Measurements from ENCODE around the gene OSBP2.
A peak's percentile ranks its signal among the peaks of the same experiment; 100 is the strongest.

Gene OSBP2

GRCh38 chr22:30694171-30694639 lies 469 bp upstream of the OSBP2 start:
- Histone ChIP-seq H3K36me3 (ENCODE audit: control insufficient read depth, insufficient read depth, low read length) (no peaks in the 10 kb centered on the region), H3K9ac (ENCODE audit: low read length) (peak overlapping the region; percentile 88), H4K8ac (ENCODE audit: low read depth, low read length) (no peak overlapping the region), H4K5ac (ENCODE audit: low read length) (no peak overlapping the region), H2AK5ac (ENCODE audit: low read length) (no peak overlapping the region), H2BK120ac (ENCODE audit: low read depth, low read length) (no peak overlapping the region), H3K23ac (ENCODE audit: low read length) (no peak overlapping the region), H3K27ac (ENCODE audit: low read depth, low read length) (no peak overlapping the region), H3K4me1 (ENCODE audit: control insufficient read depth, low read depth, low read length) (no peaks in the 10 kb centered on the region), H3K18ac (ENCODE audit: low read length) (no peak overlapping the region), H3K4me2 (ENCODE audit: low read length) (peak overlapping the region; percentile 19), H2BK15ac (replicated peaks; ENCODE audit: low read depth) (no peak overlapping the region), H3K79me1 (ENCODE audit: low read length) (no peaks in the 10 kb centered on the region), H3K56ac (ENCODE audit: low read length) (peak overlapping the region; percentile 93), H3K27me3 (ENCODE audit: insufficient read depth, low read length, poor library complexity) (peaks cover 8% of the 10 kb centered on the region), H3K4ac (ENCODE audit: low read depth, low read length) (no peak overlapping the region), H3K4me3 (ENCODE audit: low read length) (peak overlapping the region; percentile 62), H3K79me2 (ENCODE audit: control insufficient read depth, insufficient read depth, low read length) (no peaks in the 10 kb centered on the region), H2BK5ac (ENCODE audit: low read length) (no peak overlapping the region)
- peak; percentile 58 for DNase-seq
- WGBS (ENCODE audit: extremely low coverage, insufficient coverage, low lambda C conversion rate): no CpG with 5 or more reads among the region's 38 CpGs

- H4K5ac ChIP-seq (ENCODE audit: low read length): no peak overlapping the region
- H3K36me3 ChIP-seq (ENCODE audit: control insufficient read depth, insufficient read depth, low read length): no peaks in the 10 kb centered on the region
- no peak overlapping the region for H3K4me3 ChIP-seq (ENCODE audit: low read length)
- H3K56ac ChIP-seq (ENCODE audit: low read length): peak overlapping the region; percentile 84
- no peak overlapping the region for H2BK15ac ChIP-seq (replicated peaks; ENCODE audit: low read depth)
- no peak overlapping the region for H2BK120ac ChIP-seq (ENCODE audit: low read depth, low read length)
- no peak overlapping the region for H2AK5ac ChIP-seq (ENCODE audit: low read length)
- no peaks in the 10 kb centered on the region for H3K79me2 ChIP-seq (ENCODE audit: control insufficient read depth, insufficient read depth, low read length)
- no peak overlapping the region for H3K18ac ChIP-seq (ENCODE audit: low read length)
- WGBS (ENCODE audit: extremely low coverage, insufficient coverage, low lambda C conversion rate): no CpG with 5 or more reads among the region's 15 CpGs
- H3K4me2 ChIP-seq (ENCODE audit: low read length): peak overlapping the region; percentile 98
- H3K23ac ChIP-seq (ENCODE audit: low read length): peak overlapping the region; percentile 37
- no peak overlapping the region for H4K8ac ChIP-seq (ENCODE audit: low read depth, low read length)
- peaks cover 8% of the 10 kb centered on the region for H3K27me3 ChIP-seq (ENCODE audit: insufficient read depth, low read length, poor library complexity)
- no peak for DNase-seq
- H3K4me1 ChIP-seq (ENCODE audit: control insufficient read depth, low read depth, low read length): no peaks in the 10 kb centered on the region
- H3K27ac ChIP-seq (ENCODE audit: low read depth, low read length): no peak overlapping the region
- no peak overlapping the region for H3K4ac ChIP-seq (ENCODE audit: low read depth, low read length)
- peak overlapping the region; percentile 67 for H3K9ac ChIP-seq (ENCODE audit: low read length)
- no peaks in the 10 kb centered on the region for H3K79me1 ChIP-seq (ENCODE audit: low read length)
- no peak overlapping the region for H2BK5ac ChIP-seq (ENCODE audit: low read length)
Measured at GRCh38 chr22:30695351-30695851, 727 bp downstream of the OSBP2 start.

DNA sequence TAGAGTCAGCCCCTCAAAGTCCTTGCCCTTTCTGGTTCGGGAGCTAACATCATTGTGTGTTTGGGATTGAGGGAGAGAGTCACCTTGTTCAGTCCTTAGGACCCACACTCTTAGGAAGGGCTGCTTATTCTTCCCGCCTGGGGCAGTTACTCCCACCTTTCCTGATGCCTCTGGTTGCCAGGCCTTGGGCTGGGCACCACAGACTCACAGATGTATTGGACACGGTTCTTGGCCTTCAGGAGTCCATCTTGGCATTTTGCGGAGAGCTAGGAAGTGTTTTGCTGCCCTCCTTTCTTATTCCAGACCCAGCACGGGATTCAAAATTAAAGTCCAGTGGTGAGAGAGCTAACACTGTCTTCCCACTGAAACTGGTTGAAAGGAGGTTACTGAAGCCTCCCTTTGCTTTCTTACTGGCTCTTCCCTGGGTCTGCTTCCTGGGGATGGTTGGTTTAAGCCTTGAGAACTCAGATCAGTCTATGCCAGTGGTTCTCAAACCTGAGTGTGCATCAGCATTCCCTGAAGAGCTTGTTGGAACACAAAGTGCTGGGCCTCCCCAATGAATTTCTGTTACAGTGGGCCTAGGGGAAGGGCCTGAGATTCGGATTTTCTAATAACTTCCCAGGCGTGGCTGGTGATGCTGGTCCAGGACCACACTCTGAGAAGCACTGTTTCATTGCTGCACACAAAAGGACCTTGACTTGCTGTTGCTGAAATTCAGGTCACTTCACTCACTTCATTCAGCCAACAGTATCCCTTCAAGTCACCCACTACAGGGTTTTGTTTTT lies 1.4 kb downstream of the OSBP2 start:
- H3K23ac ChIP-seq (ENCODE audit: low read length): no peak overlapping the region

DNA sequence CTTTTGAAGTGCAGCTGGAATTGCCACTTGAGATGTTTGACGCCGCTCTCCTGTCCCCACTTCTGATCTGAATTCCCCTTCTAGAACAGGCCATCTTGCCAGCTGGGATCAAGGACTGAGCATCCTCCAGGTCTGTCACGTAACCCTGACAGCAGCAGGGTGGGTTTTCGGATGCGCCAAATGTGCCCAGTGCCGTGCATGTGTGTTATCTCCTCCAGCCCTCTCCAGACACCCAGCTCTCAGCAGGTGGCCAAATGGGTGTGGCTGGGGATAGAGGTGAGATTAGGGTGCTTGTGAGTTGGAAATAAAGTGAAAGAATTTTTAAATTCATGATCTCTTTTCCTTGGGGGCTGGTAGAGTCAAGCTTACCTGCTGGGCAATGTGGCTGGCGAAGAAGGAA lies 3.3 kb downstream of the OSBP2 start:
- H3K56ac ChIP-seq (ENCODE audit: low read length): no peak overlapping the region
- peaks cover 8% of the 10 kb centered on the region for H3K27me3 ChIP-seq (ENCODE audit: insufficient read depth, low read length, poor library complexity)
- H2BK5ac ChIP-seq (ENCODE audit: low read length): no peak overlapping the region
- no peaks in the 10 kb centered on the region for H3K36me3 ChIP-seq (ENCODE audit: control insufficient read depth, insufficient read depth, low read length)
- no peaks in the 10 kb centered on the region for H3K4me1 ChIP-seq (ENCODE audit: control insufficient read depth, low read depth, low read length)
- no peaks in the 10 kb centered on the region for H3K79me2 ChIP-seq (ENCODE audit: control insufficient read depth, insufficient read depth, low read length)
- H3K18ac ChIP-seq (ENCODE audit: low read length): no peak overlapping the region
- H3K79me1 ChIP-seq (ENCODE audit: low read length): no peaks in the 10 kb centered on the region
- no peak overlapping the region for H3K23ac ChIP-seq (ENCODE audit: low read length)
- no peak overlapping the region for H3K4me3 ChIP-seq (ENCODE audit: low read length)
- H3K9ac ChIP-seq (ENCODE audit: low read length): no peak overlapping the region
- H3K4ac ChIP-seq (ENCODE audit: low read depth, low read length): no peak overlapping the region
- H4K8ac ChIP-seq (ENCODE audit: low read depth, low read length): no peak overlapping the region
- no peak overlapping the region for H3K4me2 ChIP-seq (ENCODE audit: low read length)
- H2BK15ac ChIP-seq (replicated peaks; ENCODE audit: low read depth): no peak overlapping the region
- no peak overlapping the region for H4K5ac ChIP-seq (ENCODE audit: low read length)
- no peak overlapping the region for H2AK5ac ChIP-seq (ENCODE audit: low read length)
- no peak for DNase-seq
- no peak overlapping the region for H2BK120ac ChIP-seq (ENCODE audit: low read depth, low read length)
- H3K27ac ChIP-seq (ENCODE audit: low read depth, low read length): no peak overlapping the region
- no CpG with 5 or more reads among the region's 7 CpGs for WGBS (ENCODE audit: extremely low coverage, insufficient coverage, low lambda C conversion rate)

More for the DNA sequence above, 1.4 kb downstream of the OSBP2 start:
- no peak overlapping the region for H3K4me3 ChIP-seq (ENCODE audit: low read length)
- no peaks in the 10 kb centered on the region for H3K79me1 ChIP-seq (ENCODE audit: low read length)
- H3K79me2 ChIP-seq (ENCODE audit: control insufficient read depth, insufficient read depth, low read length): no peaks in the 10 kb centered on the region
- WGBS (ENCODE audit: extremely low coverage, insufficient coverage, low lambda C conversion rate): no CpG with 5 or more reads among the region's 7 CpGs
- H3K56ac ChIP-seq (ENCODE audit: low read length): no peak overlapping the region
- no peak overlapping the region for H2BK120ac ChIP-seq (ENCODE audit: low read depth, low read length)
- H3K9ac ChIP-seq (ENCODE audit: low read length): no peak overlapping the region
- no peak overlapping the region for H3K27ac ChIP-seq (ENCODE audit: low read depth, low read length)
- H2BK15ac ChIP-seq (replicated peaks; ENCODE audit: low read depth): no peak overlapping the region
- no peaks in the 10 kb centered on the region for H3K36me3 ChIP-seq (ENCODE audit: control insufficient read depth, insufficient read depth, low read length)
- no peak overlapping the region for H3K18ac ChIP-seq (ENCODE audit: low read length)
- H2BK5ac ChIP-seq (ENCODE audit: low read length): no peak overlapping the region
- H3K4me1 ChIP-seq (ENCODE audit: control insufficient read depth, low read depth, low read length): no peaks in the 10 kb centered on the region
- H4K5ac ChIP-seq (ENCODE audit: low read length): no peak overlapping the region
- H4K8ac ChIP-seq (ENCODE audit: low read depth, low read length): no peak overlapping the region
- no peak overlapping the region for H2AK5ac ChIP-seq (ENCODE audit: low read length)
- no peak for DNase-seq
- no peak overlapping the region for H3K4me2 ChIP-seq (ENCODE audit: low read length)
- H3K27me3 ChIP-seq (ENCODE audit: insufficient read depth, low read length, poor library complexity): peaks cover 8% of the 10 kb centered on the region
- H3K4ac ChIP-seq (ENCODE audit: low read depth, low read length): no peak overlapping the region

DNA sequence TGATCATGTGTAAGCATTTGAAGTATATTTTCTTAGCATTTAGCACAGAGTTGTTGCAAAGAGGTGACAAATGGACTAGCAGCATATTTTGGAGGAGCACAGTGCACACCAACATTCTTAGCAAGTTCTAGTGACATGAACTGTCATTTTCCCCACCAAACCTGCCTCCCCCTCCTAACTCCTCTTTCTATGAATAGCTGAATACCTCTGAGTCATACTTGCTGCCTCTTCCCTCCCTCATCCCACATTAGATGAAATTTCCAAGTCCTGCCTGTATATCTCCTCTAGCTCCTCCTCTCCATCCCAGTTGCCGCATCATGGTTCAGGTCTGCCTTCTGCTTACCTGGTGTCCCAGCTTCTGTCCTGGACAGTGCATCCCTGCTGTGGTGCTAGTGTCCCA lies 7.2 kb downstream of the OSBP2 start:
- Histone ChIP-seq H3K4me3 (ENCODE audit: low read length) (no peak overlapping the region), H3K4me1 (ENCODE audit: control insufficient read depth, low read depth, low read length) (peaks cover 9% of the 10 kb centered on the region), H3K4me2 (ENCODE audit: low read length) (no peak overlapping the region), H3K56ac (ENCODE audit: low read length) (no peak overlapping the region), H3K79me1 (ENCODE audit: low read length) (no peaks in the 10 kb centered on the region), H3K79me2 (ENCODE audit: control insufficient read depth, insufficient read depth, low read length) (no peaks in the 10 kb centered on the region), H2BK15ac (replicated peaks; ENCODE audit: low read depth) (no peak overlapping the region), H3K9ac (ENCODE audit: low read length) (no peak overlapping the region), H4K5ac (ENCODE audit: low read length) (no peak overlapping the region), H2AK5ac (ENCODE audit: low read length) (no peak overlapping the region), H2BK120ac (ENCODE audit: low read depth, low read length) (no peak overlapping the region), H4K8ac (ENCODE audit: low read depth, low read length) (no peak overlapping the region), H2BK5ac (ENCODE audit: low read length) (no peak overlapping the region), H3K4ac (ENCODE audit: low read depth, low read length) (no peak overlapping the region), H3K36me3 (ENCODE audit: control insufficient read depth, insufficient read depth, low read length) (no peaks in the 10 kb centered on the region), H3K27ac (ENCODE audit: low read depth, low read length) (no peak overlapping the region), H3K23ac (ENCODE audit: low read length) (no peak overlapping the region), H3K18ac (ENCODE audit: low read length) (no peak overlapping the region), H3K27me3 (ENCODE audit: insufficient read depth, low read length, poor library complexity) (no peaks in the 10 kb centered on the region)
- no peak for DNase-seq
- WGBS (ENCODE audit: extremely low coverage, insufficient coverage, low lambda C conversion rate): no CpG with 5 or more reads among the region's 1 CpG

All from mesendoderm (in vitro differentiated cells).